Activated CD4-positive, alpha-beta T cell treated with anti-CD3 and anti-CD28 coated beads, Interleukin-10, Interleukin-2, amounts not matched to agents 100 ng/mL and 50 ng/mL, durations not matched to agents 16 hours and 8 hours (primary cell): ENCODE data around the gene UBAC2.

Experiments used
- DNase-seq: peaks from one replicate; pipeline ENCODE4 v3.0.0-alpha.2; 2020

The UBAC2 gene

DNA sequence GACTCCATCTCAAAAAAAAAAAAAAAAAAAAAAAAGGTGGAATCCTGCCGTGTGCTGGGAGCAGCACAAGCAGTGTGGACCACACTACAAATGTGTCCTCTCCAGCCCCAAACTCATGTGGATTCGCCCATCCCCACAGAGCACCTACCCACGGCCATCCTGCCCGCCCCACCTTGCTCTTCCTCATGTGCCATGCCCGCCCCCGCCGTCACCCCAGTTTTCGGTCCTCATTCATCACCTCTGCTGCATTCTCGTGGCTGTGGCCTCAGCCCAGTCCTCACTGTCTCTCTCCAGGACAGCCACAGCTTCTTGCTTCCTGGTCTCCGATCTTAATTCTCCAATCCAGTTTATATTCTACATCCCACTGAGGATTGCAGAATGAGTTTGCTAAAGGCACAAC, 220.6 kb downstream of the UBAC2 start:
- DNase-seq = no peak

DNA sequence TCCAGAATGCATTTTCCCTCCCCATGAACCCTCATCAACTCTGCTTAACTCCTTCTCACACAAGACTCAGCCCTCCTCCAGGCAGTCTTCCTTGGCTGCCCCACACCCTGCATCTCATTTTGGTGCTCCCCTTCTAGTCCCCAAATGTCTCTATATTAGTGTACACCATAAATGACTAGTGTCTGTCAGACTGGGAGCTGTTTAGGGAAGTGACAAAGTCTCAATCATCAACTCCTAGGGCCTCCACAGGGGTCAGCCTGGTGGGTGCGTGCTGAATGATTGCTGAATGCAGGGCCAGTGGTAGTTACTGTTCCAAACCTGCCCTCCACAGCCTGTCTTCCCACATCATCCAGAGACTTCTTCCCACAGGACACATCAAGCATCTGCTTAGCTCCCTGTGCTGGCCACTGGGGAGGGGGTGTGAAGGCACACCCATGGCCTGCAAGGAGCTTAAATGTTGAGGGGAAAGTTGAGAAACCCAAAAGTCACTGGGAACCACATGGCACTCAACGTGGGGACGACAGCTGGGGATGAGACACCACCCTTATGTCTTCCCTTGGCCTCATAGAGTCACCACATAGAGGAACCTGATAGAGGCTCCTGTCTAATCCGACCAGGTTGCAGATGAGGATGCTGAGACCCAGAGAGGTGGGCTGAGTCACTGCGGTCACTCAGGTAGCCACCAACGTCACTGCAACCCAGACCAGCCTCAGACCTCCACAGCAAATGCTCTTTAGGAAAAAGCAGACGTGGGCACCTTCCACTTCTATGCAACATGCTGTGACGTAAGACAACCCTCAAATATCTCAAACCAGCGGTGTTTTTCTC, 221.3 kb downstream of the UBAC2 start:
- peak; percentile 16 for DNase-seq

DNA sequence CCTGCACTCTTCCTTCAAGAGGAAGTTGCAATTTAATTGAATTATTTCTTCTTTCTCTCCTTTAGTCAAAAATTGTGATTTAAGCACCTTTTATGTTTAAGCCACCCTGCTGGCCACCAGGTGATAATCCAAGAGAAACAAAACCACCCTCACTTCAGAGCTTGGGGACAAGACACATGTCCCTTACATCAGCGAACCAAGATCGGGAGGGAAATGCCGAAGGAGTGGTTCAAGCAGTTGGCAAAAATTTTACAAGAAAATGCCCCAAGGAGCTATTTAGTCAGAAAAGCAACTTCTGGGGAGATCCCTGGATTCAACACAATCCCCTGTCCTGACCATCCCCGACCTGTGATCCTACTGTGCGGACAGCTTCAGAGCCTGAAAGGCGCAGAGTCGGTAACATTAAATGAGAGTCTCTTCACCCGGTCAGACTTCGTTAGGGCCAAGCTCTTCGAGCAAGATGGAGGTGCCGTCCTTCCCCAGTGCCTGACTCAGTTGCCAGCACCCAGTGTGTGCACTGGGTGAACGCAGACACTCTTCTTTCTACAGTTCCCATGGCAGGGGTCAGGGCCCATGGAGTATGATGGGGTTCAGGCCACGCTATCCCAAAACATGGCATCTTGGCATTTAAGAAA, 222.0 kb downstream of the UBAC2 start:
- DNase-seq = no peak

DNA sequence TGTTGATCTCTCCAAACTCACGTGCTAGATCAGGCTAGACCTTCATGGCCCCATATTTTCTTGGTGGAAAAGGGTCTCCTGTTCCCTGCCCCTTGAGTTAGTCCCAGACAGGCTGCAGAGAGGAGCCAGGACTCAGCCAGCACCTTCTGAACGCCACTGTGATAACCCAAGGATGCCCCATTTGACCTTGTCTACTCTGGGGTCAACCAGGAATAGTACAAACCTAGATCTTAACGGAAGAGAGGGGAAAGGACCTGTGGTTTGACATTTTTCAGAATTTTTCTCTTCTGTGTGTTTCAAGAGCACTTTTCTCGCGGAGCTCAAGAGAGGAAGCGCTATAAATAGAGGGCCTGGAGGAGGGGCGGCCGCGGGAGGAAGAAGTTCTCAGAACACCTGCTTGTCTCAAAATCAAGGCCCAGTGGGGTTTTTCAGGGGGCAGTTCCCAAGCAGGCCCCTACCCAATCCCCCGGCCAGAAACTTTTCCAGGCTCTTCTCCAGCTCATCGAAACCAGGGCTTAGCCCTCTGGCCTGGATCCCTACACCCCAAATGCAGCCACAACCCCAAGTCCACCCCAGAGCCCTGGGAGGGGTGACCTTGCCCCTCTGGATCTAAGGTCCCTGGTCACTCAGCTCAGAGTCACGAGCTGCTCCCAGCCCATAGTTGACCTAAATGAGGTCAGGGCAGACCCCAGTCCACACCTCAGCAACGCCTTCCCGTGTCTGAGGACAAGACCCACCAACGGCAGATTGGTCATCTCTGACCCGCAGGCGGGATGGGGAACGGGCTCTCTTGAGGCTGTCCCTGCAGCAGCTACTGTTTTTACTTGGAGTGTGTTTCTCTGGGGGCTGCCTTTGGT, 225.1 kb downstream of the UBAC2 start:
- DNase-seq = peak; percentile 50

DNA sequence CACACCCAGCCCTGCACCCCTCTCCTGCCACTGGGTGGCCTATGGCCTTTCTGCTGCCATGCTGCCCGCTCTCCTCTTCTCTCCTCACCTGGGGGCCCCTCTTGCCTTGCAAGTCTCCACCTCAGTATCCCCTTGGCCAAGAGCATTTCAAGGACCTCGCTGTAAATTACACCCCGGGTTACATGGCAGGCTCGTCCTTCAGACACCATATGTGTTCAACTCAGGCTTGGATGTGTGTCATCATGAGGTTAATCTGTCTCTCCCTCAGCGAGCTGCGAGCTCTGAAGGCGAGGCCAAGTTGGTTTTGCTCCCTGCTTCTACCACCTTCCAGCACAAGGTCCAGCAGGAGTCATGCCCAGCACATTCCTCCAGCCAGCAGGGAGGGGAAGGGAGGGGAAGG, 225.8 kb downstream of the UBAC2 start:
- no peak for DNase-seq

DNA sequence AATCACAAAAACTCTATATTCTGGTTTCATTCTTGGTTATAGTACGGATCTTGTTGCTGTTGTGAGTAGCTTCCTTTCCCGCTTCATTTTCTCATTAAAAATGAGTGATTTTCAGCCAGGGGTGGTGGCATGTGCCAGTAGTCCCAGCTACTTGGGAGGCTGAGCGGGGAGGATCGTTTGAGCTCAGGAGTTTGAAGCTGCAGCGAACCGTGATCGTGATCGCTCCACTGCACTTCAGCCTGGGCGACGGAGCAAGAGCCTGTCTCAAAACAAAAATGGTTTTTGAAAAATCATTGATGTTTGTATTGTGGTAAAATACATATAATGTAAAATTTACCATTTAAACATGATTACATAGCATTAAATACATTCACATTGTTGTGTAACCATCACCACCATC, 229.0 kb downstream of the UBAC2 start:
- DNase-seq = no peak

DNA sequence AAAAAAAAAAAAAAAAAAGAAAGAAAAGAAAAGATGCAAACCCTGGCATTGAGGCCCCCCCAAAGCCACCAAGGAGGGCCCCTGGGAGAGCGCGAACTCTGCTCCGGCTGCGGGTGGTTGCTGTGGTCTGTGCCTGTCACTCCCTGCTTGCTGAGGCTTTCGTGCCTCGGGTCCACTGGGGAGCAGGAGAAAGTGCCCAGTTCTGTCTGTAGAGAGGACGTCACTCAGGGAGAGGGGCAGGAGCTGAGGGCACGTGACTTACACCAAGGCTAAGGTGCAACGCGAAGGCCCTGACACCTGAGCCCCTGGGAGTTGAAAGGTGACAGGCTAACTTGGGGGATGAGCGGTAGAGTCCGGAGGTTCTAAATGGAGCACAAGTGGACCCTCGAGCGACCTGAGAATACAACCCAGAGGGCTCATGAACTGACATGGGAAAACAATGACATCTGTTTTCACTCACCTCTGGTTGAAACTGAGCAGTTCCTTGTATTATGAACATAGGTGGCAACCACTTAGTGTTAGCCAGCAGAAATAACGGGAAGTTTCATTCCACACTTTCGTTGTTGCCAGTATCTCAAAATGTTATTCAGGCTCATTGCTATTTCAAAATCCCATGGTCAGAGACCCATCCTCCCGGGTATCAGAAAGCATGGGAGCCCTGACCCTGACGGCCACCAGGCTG, 231.4 kb downstream of the UBAC2 start:
- DNase-seq = no peak

DNA sequence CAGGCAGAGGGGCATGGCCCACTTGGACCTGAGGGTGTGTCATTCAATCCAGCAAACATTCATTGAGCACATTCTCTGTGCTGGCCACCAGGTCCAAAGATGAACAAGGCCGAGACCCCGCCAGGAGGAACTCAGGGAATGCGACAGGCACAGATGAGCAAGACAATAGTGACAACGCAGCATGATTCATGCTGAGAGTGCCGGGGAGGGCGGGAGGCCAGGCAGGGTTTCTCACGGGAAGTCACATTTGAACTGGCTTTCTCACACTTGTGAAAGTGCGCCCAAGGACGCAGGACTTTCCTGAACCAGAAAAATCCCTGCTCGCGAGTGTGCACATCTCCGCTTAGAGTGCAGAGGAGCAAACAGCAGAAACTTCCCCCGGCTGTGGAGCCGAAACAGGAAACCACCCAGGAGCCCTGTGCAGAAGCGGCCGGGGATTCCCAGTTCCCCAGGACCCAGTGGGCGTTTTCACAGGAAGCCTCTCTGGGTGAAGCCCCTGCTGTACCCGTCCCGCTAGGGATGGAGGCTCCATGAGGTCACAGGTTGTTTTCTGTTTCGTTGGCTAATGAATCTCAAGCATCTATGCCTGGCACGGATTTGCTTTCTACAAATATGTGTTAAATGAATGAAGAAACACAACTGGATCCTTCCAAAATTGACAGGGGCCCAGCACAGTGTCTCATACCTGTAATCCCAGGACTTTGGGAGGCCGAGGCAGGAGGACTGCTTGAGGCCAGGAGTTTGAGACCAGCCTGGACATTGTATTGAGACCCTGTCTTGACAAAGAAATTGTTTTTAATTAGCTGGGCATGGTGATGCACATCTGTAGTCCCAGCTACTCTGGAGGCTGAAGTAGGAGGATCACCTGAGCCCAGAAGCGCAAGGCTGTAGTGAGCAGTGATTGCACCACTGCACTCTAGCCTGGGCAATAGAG, 232.2 kb downstream of the UBAC2 start:
- peak; percentile 93 for DNase-seq

DNA sequence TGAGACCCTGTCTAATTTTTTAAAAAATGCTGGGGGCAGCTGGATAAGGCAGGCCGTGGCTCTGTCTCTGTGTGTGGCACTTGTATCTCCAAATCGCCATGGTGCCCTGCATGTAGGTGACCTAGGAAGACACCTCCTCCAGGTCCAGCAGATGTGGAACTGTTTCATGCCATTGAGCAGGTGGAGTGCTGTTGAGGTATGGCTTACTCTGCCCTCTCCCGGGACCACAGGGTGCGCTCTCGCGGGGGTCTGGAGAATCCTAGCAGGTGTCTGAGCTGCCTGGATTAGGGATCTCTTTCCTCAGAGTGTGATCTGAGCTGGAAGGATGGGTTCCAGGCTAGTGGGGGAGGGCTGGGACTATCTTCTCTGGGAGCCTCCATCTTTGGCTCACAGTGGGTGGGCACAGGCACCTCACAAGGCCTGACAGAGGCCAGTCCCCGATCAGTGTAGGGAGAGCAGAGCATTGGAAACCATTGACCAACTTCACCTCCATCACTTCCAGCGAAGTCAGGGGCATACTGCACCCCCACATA, 233.0 kb downstream of the UBAC2 start:
- DNase-seq = no peak

DNA sequence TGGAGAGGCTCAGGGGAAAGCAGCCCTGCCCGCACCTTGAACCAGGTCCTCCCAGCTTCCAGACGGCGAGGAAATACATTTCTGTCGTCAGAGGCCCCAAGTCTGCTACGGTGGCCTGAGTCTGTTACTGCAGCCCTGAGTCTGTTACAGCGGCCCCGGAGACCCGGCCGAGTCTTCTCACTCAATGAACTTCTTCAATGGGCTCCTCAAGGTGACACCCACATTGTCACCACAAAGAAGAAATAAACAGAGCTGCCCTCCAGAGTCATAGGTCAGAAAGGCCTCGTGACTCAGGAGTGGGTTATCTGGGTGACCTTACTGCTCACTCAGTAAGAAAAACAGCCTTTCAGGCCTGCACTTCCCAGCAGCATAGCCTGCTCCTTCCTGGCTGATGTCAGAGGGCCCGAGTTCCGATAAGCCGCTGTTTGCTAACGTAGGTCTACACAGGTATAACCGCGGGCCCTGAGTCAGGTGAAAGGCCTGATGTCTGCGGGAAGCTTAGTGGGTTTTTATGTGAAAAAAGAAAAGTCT, 233.7 kb downstream of the UBAC2 start:
- peak; percentile 90 for DNase-seq

DNA sequence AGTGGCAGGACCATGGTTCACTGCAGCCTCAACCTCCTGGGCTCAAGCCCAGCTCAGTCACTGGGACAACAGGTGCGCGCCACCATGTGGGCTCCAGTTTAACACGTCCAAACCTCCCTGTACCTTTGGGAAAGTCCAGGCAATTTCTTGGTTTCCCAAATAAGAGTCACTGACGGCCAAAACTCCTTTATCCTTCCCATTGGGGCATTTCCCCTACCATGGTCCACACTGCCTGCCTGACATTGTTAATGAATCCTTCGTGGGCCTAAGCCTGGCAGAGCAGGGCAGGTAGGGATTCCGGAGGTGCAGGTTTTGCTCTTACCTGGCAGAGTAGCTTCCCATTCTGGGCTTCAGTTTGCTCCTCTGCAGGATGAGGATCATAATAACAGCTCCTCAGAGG, 234.5 kb downstream of the UBAC2 start:
- no peak for DNase-seq

DNA sequence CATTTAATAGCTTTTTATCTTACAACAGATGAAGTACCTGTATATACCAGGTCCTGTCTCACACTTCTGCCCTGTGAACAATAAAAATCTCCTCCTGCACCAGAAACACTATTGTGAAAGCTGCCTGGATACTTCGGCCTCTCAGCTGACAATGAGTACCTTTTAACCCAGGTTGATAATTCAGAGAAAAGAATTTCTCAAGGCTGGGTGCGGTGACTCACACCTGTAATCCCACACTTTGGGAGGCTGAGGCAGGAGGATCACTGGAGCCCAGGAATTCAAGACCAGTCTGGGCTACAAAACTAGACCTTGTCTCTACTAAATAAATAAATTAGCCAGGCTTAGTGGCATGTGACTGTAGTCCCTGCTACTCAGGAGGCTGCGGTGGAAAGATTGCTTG, 235.3 kb downstream of the UBAC2 start:
- DNase-seq = no peak
